ENCODE measurements around the gene CCSAP.

DNA sequence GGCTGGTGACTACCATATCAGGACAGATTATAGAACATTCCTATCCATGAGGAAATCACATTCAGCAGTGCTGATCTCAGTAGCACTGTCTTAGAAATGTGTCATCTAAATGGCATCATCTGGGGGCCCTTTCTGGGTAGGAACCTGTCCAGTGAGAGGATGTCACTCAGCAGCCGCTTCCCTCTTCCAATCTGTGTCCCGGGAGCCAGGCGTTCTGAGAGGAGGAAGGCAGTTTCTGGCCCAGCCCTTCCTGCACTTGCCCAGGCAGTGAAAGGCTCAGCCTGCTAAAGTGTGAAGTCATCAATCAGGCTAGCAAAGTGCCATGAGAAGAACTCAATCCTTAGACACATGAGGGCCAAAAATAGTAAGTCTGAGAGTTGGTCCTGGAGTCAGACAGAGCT, 46.3 kb downstream of the CCSAP start:
- TF ChIP-seq TCF4 (CRISPR knock-in tag; IDR thresholded peaks at IDR 0.05; ENCODE audit: borderline replicate concordance) (no peak), BACH2 (CRISPR knock-in tag; IDR thresholded peaks at IDR 0.05; ENCODE audit: borderline replicate concordance) (no peak), CSDC2 (CRISPR knock-in tag; IDR thresholded peaks at IDR 0.05) (no peak), ZC3H10 (CRISPR knock-in tag; IDR thresholded peaks at IDR 0.05) (no peak)
- TF ChIP-seq, protein P1, sequence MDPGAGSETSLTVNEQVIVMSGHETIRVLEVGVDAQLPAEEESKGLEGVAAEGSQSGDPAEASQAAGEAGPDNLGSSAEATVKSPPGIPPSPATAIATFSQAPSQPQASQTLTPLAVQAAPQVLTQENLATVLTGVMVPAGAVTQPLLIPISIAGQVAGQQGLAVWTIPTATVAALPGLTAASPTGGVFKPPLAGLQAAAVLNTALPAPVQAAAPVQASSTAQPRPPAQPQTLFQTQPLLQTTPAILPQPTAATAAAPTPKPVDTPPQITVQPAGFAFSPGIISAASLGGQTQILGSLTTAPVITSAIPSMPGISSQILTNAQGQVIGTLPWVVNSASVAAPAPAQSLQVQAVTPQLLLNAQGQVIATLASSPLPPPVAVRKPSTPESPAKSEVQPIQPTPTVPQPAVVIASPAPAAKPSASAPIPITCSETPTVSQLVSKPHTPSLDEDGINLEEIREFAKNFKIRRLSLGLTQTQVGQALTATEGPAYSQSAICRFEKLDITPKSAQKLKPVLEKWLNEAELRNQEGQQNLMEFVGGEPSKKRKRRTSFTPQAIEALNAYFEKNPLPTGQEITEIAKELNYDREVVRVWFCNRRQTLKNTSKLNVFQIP (CRISPR knock-in tag; IDR thresholded peaks at IDR 0.05; ENCODE audit: borderline replicate concordance, low read depth): no peak
- TF ChIP-seq, protein P2, sequence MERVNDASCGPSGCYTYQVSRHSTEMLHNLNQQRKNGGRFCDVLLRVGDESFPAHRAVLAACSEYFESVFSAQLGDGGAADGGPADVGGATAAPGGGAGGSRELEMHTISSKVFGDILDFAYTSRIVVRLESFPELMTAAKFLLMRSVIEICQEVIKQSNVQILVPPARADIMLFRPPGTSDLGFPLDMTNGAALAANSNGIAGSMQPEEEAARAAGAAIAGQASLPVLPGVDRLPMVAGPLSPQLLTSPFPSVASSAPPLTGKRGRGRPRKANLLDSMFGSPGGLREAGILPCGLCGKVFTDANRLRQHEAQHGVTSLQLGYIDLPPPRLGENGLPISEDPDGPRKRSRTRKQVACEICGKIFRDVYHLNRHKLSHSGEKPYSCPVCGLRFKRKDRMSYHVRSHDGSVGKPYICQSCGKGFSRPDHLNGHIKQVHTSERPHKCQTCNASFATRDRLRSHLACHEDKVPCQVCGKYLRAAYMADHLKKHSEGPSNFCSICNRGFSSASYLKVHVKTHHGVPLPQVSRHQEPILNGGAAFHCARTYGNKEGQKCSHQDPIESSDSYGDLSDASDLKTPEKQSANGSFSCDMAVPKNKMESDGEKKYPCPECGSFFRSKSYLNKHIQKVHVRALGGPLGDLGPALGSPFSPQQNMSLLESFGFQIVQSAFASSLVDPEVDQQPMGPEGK (CRISPR knock-in tag; IDR thresholded peaks at IDR 0.05; ENCODE audit: borderline replicate concordance): no peak

All from SK-N-SH treated with all-trans-retinoic acid at 6 μM for 48 hours (cell line).